Calu3 (cell line): ENCODE measurements around the gene TCEAL1. TPM values are rescaled to one million over a fixed set of nuclear protein-coding genes. Genes with fewer than 3 reads are reported as not detected.
"Not testable (repeated sequence)": the region's sequence is repeated elsewhere in the genome, so short reads cannot be mapped to it uniquely, and the experiment has no call there.

ENCODE experiments used
- BruUV-seq: library from RNA; stranded (reverse); fragments of 400-500 nt; replicated peaks from 2 replicates; lab custom pipeline; 2021; lab: Mats Ljungman, UMichigan
- CTCF ChIA-PET: fragments of 300-600 bp; sonication (Branson Sonifier 250); formaldehyde crosslinking; loops from one replicate; lab custom pipeline; 2022; ENCODE audit warnings: antibody characterized with exemption; lab: Charles Lee
- DNase-seq: peaks from one replicate; pipeline ENCODE4 v3.0.0; 2022
- H3K27ac Mint-ChIP-seq: one replicate; pipeline ENCODE4 v1.8.0; 2022; ENCODE audit warnings: mixed read lengths; ENCODE audit not compliant: unreplicated experiment
- H3K27me3 Mint-ChIP-seq: one replicate; pipeline ENCODE4 v1.8.0; 2022; ENCODE audit warnings: mixed read lengths; ENCODE audit not compliant: unreplicated experiment
- H3K36me3 Mint-ChIP-seq: one replicate; pipeline ENCODE4 v1.8.0; 2022; ENCODE audit warnings: mild to moderate bottlenecking, moderate library complexity, mixed read lengths; ENCODE audit not compliant: insufficient read depth, unreplicated experiment
- H3K4me1 Mint-ChIP-seq: one replicate; pipeline ENCODE4 v1.8.0; 2022; ENCODE audit warnings: mild to moderate bottlenecking, low read depth, mixed read lengths; ENCODE audit not compliant: unreplicated experiment
- H3K4me3 Mint-ChIP-seq: one replicate; pipeline ENCODE4 v1.8.0; 2022; ENCODE audit warnings: mild to moderate bottlenecking, low read depth, moderate library complexity, mixed read lengths; ENCODE audit not compliant: unreplicated experiment
- H3K9me3 Mint-ChIP-seq: one replicate; pipeline ENCODE4 v1.8.0; 2022; ENCODE audit warnings: low read depth, mixed read lengths; ENCODE audit not compliant: unreplicated experiment
- CTCF ChIP-seq: fragments of 200-600 bp; IDR thresholded peaks from one replicate; pipeline ENCODE4 v1.8.0; 2022; ENCODE audit warnings: antibody characterized with exemption; ENCODE audit not compliant: unreplicated experiment
- intact Hi-C: fragments of 100-400 bp; cut with micrococcal nuclease; formaldehyde crosslinking; loops from one replicate; pipeline ENCODE4 v1.10.0; 2022; ENCODE audit not compliant: unreplicated experiment
- total RNA-seq: library from RNA; stranded (reverse); gene quantifications from 2 replicates; pipeline ENCODE4 v1.2.3, GENCODE V29; 2022

The TCEAL1 gene
- total RNA-seq, 1 experiment from 2014 or later: 16.4 TPM

- no peak for DNase-seq
- Mint-ChIP-seq H3K36me3 (no peaks in the 10 kb centered on the region), H3K27me3 (no peaks in the 10 kb centered on the region), H3K4me1 (peaks cover 27% of the 10 kb centered on the region), H3K4me3 (no peak overlapping the region), H3K9me3 (no peaks in the 10 kb centered on the region), H3K27ac (peak overlapping the region; percentile 39)
- TF ChIP-seq CTCF: no peak
- intact Hi-C loops: no loop called here
- CTCF ChIA-PET: no interaction called here
- BruUV-seq: no TSS peak
Measured at GRCh38 chrX:103637604-103638338, 9.0 kb downstream of the TCEAL1 start.

DNA sequence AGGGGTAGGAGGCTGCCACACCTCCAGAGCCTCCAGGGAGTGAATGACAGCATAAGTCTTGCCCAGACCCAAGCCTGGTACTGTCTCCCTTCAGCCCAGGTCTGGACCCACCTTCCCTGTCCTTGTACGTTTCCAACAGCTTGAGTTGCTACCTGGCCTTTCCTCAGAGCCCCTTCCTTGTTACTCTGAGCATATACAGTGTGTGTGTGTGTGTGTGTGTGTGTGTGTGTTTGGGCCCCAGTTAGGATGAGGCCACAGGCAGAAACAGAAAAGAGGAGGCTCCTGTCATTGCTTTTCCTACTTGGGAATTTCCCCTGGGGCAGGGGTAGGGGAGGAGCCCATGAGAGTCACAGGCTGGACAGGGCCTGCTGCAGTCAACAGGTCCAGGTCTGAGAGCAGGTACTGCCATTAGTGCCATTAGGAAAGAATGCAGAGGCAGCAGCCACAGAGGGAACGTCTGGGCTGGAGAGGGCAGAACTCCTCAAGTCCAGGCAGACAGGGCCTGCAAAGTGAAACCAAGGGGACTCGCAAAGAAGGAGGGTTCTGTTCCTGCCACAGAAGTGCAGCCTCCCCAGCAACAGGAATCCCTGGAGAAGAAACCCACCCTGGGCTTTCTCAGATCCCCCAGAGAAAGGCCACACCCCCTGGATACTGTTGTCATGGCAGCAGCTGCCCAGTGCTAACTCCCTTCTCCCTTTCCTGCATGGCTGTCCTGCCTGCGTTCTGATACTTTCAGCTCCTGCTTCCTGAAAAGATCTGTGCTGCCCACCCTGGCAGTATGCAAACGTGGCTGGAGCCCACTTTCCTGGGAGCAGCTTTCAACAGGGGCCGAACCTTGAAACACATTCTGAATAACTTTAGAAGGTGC is 9.9 kb downstream of the TCEAL1 start:
- H3K27me3 Mint-ChIP-seq, BruUV-seq, CTCF ChIA-PET, H3K9me3 Mint-ChIP-seq, intact Hi-C loops, H3K4me3 Mint-ChIP-seq, DNase-seq, H3K36me3 Mint-ChIP-seq: not testable (repeated sequence)
- H3K27ac Mint-ChIP-seq: peak overlapping the region; percentile 39
- H3K4me1 Mint-ChIP-seq: peaks cover 27% of the 10 kb centered on the region

GRCh38 chrX:103640401-103641155 is 11.8 kb downstream of the TCEAL1 start:
- TF ChIP-seq CTCF: no peak
- intact Hi-C loops: no loop called here
- no peaks in the 10 kb centered on the region for H3K9me3 Mint-ChIP-seq
- no peaks in the 10 kb centered on the region for H3K36me3 Mint-ChIP-seq
- CTCF ChIA-PET: interaction anchor here (0.6 to 1.1 kb wide), 2 partner anchors 11 to 45 kb away, joined by 4 to 5 read pairs; no protein-coding TSS in a partner anchor
- H3K27ac Mint-ChIP-seq: peak overlapping the region; percentile 69
- H3K4me1 Mint-ChIP-seq: peaks cover 27% of the 10 kb centered on the region
- no peak for DNase-seq
- no TSS peak for BruUV-seq
- no peak overlapping the region for H3K4me3 Mint-ChIP-seq
- no peaks in the 10 kb centered on the region for H3K27me3 Mint-ChIP-seq

GRCh38 chrX:103644125-103644524 is 15.3 kb downstream of the TCEAL1 start:
- intact Hi-C loops: no loop called here
- CTCF ChIA-PET: no interaction called here

More at GRCh38 chrX:103644125-103644524, 15.3 kb downstream of the TCEAL1 start:
- peaks cover 19% of the 10 kb centered on the region for H3K4me1 Mint-ChIP-seq
- no peaks in the 10 kb centered on the region for H3K27me3 Mint-ChIP-seq
- no peak overlapping the region for H3K4me3 Mint-ChIP-seq
- no peak overlapping the region for H3K27ac Mint-ChIP-seq
- DNase-seq: no peak
- TF ChIP-seq CTCF: no peak
- no peaks in the 10 kb centered on the region for H3K36me3 Mint-ChIP-seq
- no TSS peak for BruUV-seq
- H3K9me3 Mint-ChIP-seq: no peaks in the 10 kb centered on the region
